HEK293 (cell line): ENCODE results near the gene THAP3.
A peak's percentile ranks its signal among the peaks of the same experiment; 100 is the strongest.
"Not testable (repeated sequence)": the region's sequence is repeated elsewhere in the genome, so short reads cannot be mapped to it uniquely, and the experiment has no call there.

Experiments
- CTCF ChIA-PET: fragments of 350-600 bp; formaldehyde crosslinking; extraction: SDS; loops from one replicate; lab custom pipeline; 2021; ENCODE audit warnings: antibody characterized with exemption; lab: Yijun Ruan, JAX
- POLR2A ChIA-PET: fragments of 300-600 bp; formaldehyde crosslinking; extraction: SDS; loops from one replicate; lab custom pipeline; 2020; ENCODE audit warnings: antibody characterized with exemption, inconsistent platforms; lab: Yijun Ruan, JAX
- H3K27ac ChIP-seq: fragments of 200-500 bp; sonication (Bioruptor generic); 2 replicates; pipeline ENCODE4 v1.5.1; 2014; ENCODE audit warnings: low read depth, low read length, control low read depth, inconsistent platforms; ENCODE audit errors: extremely low read depth
- H3K36me3 ChIP-seq, 2 experiments: fragments of 200-500 bp in 1 of 2; sonication (Bioruptor generic) in 1 of 2; 1 replicate in 1 of 2; 2 replicates in 1 of 2; pipeline ENCODE4 v1.5.1; 2014 to 2017; ENCODE audit warnings: inconsistent platforms in 2 of 2, low read length in 2 of 2; ENCODE audit not compliant: control insufficient read depth in 2 of 2, insufficient read depth in 1 of 2
- H3K4me1 ChIP-seq: fragments of 200-500 bp; sonication (Bioruptor generic); 2 replicates; pipeline ENCODE4 v1.5.1; 2014; ENCODE audit warnings: mild to moderate bottlenecking, low read length, inconsistent platforms; ENCODE audit not compliant: control insufficient read depth, insufficient read depth
- H3K4me3 ChIP-seq: 2 replicates; pipeline ENCODE4 v1.5.1; 2011; ENCODE audit warnings: low read depth, mild to moderate bottlenecking, control low read depth, low read length, moderate library complexity
- H3K9me3 ChIP-seq: fragments of 200-500 bp; sonication (Bioruptor generic); 2 replicates; pipeline ENCODE4 v1.5.1; 2014; ENCODE audit warnings: low read depth, low read length, inconsistent platforms; ENCODE audit not compliant: control insufficient read depth, insufficient read depth
- EGR2 ChIP-seq: fragments of 450-650 bp; formaldehyde crosslinking; IDR thresholded peaks from 2 replicates; pipeline ENCODE4 v1.5.1; 2016; ENCODE audit warnings: low read depth, missing biosample characterization, missing genetic modification characterization
- RBAK ChIP-seq: fragments of 450-650 bp; formaldehyde crosslinking; IDR thresholded peaks from 2 replicates; pipeline ENCODE4 v1.5.1; 2016; ENCODE audit warnings: missing biosample characterization, missing genetic modification characterization
- YY2 ChIP-seq: fragments of 450-650 bp; formaldehyde crosslinking; IDR thresholded peaks from 2 replicates; pipeline ENCODE4 v1.5.1; 2016; ENCODE audit warnings: missing biosample characterization, missing genetic modification characterization
- ZFHX2 ChIP-seq: fragments of 450-650 bp; formaldehyde crosslinking; conservative IDR thresholded peaks from 2 replicates; pipeline ENCODE4 v1.5.1; 2016; ENCODE audit warnings: missing biosample characterization, missing genetic modification characterization
- ZNF157 ChIP-seq: fragments of 450-650 bp; formaldehyde crosslinking; IDR thresholded peaks from 2 replicates; pipeline ENCODE4 v1.5.1; 2016; ENCODE audit warnings: missing biosample characterization, missing genetic modification characterization
- ZNF24 ChIP-seq: fragments of 450-650 bp; formaldehyde crosslinking; IDR thresholded peaks from 2 replicates; pipeline ENCODE4 v1.5.1; 2016; ENCODE audit warnings: missing biosample characterization, missing genetic modification characterization
- ZNF48 ChIP-seq: fragments of 450-650 bp; formaldehyde crosslinking; IDR thresholded peaks from 2 replicates; pipeline ENCODE4 v1.5.1; 2016; ENCODE audit warnings: missing biosample characterization, missing genetic modification characterization
- ZNF658 ChIP-seq: fragments of 450-650 bp; formaldehyde crosslinking; IDR thresholded peaks from 2 replicates; pipeline ENCODE4; 2016; ENCODE audit warnings: missing biosample characterization, missing genetic modification characterization
- ZNF843 ChIP-seq: fragments of 450-650 bp; formaldehyde crosslinking; IDR thresholded peaks from 2 replicates; pipeline ENCODE4 v1.5.1; 2016; ENCODE audit warnings: missing biosample characterization, missing genetic modification characterization
- TF ChIP-seq, protein P1 (sequence below): fragments of 450-650 bp; formaldehyde crosslinking; IDR thresholded peaks from 2 replicates; pipeline ENCODE4 v1.5.1; 2016; ENCODE audit warnings: missing biosample characterization, missing genetic modification characterization
- TF ChIP-seq, protein P2 (sequence below): fragments of 450-650 bp; formaldehyde crosslinking; IDR thresholded peaks from 2 replicates; pipeline ENCODE4 v1.5.1; 2016; ENCODE audit warnings: missing biosample characterization, missing genetic modification characterization
- TF ChIP-seq, protein P3 (sequence below): fragments of 450-650 bp; formaldehyde crosslinking; IDR thresholded peaks from 2 replicates; pipeline ENCODE4 v1.5.1; 2017; ENCODE audit warnings: missing biosample characterization, missing genetic modification characterization

Gene THAP3

DNA sequence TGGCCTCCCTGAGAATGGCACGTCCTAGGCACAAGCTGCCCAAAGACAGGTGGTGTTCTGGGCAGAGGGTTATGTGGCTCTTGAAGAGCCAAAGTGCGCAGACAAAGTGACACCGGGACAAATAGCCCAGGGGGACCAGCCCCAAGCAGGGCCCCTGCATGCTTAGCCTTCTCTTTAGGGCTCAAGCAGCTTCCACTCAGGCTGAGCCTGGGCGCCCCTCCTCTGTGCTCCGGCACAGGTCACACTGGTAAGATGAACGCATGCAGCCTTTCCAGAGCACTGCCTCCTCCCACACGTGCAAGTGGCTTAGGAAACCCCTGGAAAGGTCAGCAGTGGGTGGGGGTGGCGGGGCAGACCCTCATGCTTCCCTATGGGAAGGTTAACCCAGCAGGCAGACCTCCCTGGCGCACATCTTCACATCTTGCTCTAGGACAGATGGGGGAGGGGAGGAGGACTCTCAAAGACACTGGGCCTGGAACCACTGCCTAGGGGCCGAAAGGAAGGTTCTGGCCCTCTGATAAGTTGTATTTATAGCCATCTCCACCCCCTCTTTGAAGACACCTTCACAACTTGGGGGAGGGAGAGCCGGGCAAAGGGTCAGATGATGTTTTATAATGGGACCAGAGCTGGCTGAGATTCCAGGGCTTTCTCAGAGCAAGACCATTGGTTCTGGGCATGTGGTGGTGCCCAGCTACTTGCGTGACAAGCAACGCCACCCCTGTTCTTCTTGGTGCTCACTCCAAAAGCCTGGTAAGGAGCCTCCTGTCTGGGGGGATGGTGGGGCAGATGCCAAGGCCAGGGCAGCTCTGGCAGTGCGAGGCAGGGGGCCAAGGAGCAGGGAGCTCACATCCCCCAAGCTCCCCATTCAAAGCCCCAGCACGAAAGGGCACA lies 27.5 kb upstream of the THAP3 start:
- no peaks in the 10 kb centered on the region for H3K9me3 ChIP-seq
- H3K4me3 ChIP-seq, result no peak overlapping the region
- TF ChIP-seq YY2 (tag by site-specific recombination), result no peak
- peak; percentile 39; the same call in 1 of the 2 replicates for TF ChIP-seq ZFHX2 (tag by site-specific recombination)
- no peak for TF ChIP-seq ZNF843 (tag by site-specific recombination)
- H3K36me3 ChIP-seq, result peaks cover 3 to 81% of the 10 kb centered on the region in 2 experiments; a peak in 2 of 3 replicates
- H3K27ac ChIP-seq, result no peak overlapping the region
- no peaks in the 10 kb centered on the region for H3K4me1 ChIP-seq
- CTCF ChIA-PET, result interaction anchor here (0.7 to 0.8 kb wide), 2 partner anchors 17 to 116 kb away, joined by 3 read pairs; no protein-coding TSS in a partner anchor
- POLR2A ChIA-PET, result interaction anchor here (0.7 to 1.5 kb wide), 3 partner anchors 8 to 18 kb away, joined by 3 to 5 read pairs (median 3); partner anchors contain the start of gene ZBTB48

DNA sequence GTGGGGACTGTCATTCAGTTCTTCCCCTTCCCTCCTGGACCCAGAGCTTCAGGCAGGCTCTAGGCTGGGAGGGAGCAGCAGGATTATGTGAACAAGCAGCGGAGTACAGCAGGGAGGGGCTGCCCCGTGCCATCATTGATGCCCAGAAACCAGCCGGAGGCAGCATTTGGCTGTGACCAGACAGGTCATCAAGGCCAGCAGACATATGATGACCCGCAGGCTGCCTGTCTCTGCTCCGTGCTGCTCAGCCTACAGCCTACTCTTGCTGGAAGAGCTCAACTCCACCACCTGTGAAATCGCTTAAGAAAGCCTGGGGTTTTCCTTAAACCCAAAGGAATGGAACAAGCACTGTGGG lies 26.9 kb upstream of the THAP3 start:
- no peak for TF ChIP-seq ZNF48 (tag by site-specific recombination)
- TF ChIP-seq, protein P1, sequence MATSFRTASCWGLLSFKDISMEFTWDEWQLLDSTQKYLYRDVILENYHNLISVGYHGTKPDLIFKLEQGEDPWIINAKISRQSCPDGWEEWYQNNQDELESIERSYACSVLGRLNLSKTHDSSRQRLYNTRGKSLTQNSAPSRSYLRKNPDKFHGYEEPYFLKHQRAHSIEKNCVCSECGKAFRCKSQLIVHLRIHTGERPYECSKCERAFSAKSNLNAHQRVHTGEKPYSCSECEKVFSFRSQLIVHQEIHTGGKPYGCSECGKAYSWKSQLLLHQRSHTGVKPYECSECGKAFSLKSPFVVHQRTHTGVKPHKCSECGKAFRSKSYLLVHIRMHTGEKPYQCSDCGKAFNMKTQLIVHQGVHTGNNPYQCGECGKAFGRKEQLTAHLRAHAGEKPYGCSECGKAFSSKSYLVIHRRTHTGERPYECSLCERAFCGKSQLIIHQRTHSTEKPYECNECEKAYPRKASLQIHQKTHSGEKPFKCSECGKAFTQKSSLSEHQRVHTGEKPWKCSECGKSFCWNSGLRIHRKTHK (tag by site-specific recombination), result no peak
- TF ChIP-seq ZNF658 (tag by site-specific recombination), result no peak
- TF ChIP-seq ZNF24 (tag by site-specific recombination), result no peak
- TF ChIP-seq ZNF157 (tag by site-specific recombination), result no peak
- TF ChIP-seq, protein P2, sequence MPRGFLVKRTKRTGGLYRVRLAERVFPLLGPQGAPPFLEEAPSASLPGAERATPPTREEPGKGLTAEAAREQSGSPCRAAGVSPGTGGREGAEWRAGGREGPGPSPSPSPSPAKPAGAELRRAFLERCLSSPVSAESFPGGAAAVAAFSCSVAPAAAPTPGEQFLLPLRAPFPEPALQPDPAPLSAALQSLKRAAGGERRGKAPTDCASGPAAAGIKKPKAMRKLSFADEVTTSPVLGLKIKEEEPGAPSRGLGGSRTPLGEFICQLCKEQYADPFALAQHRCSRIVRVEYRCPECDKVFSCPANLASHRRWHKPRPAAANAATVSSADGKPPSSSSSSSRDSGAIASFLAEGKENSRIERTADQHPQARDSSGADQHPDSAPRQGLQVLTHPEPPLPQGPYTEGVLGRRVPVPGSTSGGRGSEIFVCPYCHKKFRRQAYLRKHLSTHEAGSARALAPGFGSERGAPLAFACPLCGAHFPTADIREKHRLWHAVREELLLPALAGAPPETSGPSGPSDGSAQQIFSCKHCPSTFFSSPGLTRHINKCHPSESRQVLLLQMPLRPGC (tag by site-specific recombination), result no peak
- Histone ChIP-seq H3K27ac (no peak overlapping the region), H3K36me3 (peaks cover 3 to 75% of the 10 kb centered on the region in 2 experiments; a peak in 2 of 3 replicates), H3K9me3 (no peaks in the 10 kb centered on the region), H3K4me3 (no peak overlapping the region), H3K4me1 (no peaks in the 10 kb centered on the region)
- ChIA-PET POLR2A (interaction anchor here (0.7 to 1.5 kb wide), 3 partner anchors 9 to 18 kb away, joined by 3 to 5 read pairs (median 3); partner anchors contain the start of gene ZBTB48), CTCF (interaction anchor here (0.7 to 0.8 kb wide), 2 partner anchors 18 to 117 kb away, joined by 3 read pairs; no protein-coding TSS in a partner anchor)

GRCh38 chr1:6599141-6599975 lies 25.3 kb upstream of the THAP3 start:
- TF ChIP-seq EGR2 (tag by site-specific recombination), result peak; percentile 74
- TF ChIP-seq, protein P3, sequence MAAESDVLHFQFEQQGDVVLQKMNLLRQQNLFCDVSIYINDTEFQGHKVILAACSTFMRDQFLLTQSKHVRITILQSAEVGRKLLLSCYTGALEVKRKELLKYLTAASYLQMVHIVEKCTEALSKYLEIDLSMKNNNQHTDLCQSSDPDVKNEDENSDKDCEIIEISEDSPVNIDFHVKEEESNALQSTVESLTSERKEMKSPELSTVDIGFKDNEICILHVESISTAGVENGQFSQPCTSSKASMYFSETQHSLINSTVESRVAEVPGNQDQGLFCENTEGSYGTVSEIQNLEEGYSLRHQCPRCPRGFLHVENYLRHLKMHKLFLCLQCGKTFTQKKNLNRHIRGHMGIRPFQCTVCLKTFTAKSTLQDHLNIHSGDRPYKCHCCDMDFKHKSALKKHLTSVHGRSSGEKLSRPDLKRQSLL (tag by site-specific recombination), result peak; percentile 15; the same call in 1 of the 2 replicates
- TF ChIP-seq RBAK (tag by site-specific recombination), result no peak
- TF ChIP-seq ZFHX2 (tag by site-specific recombination), result peak; percentile 74
- TF ChIP-seq, all 188 proteins: peak for 3
- ChIA-PET POLR2A (interaction anchor here (0.9 to 1.6 kb wide), 3 partner anchors 11 to 19 kb away, joined by 3 to 13 read pairs (median 8); partner anchors contain the start of gene ZBTB48), CTCF (interaction anchor here (0.6 to 1.4 kb wide), 4 partner anchors 45 to 150 kb away, joined by 3 to 5 read pairs (median 4); partner anchors contain the start of gene NOL9)
- H3K4me1 ChIP-seq, result no peaks in the 10 kb centered on the region
- no peaks in the 10 kb centered on the region for H3K9me3 ChIP-seq
- H3K27ac ChIP-seq, result no peak overlapping the region
- no peak overlapping the region for H3K4me3 ChIP-seq
- H3K36me3 ChIP-seq, result peaks cover 3 to 59% of the 10 kb centered on the region in 2 experiments; a peak in 2 of 3 replicates

- not testable (repeated sequence) for H3K9me3 ChIP-seq, H3K4me1 ChIP-seq, H3K4me3 ChIP-seq, H3K27ac ChIP-seq
- peaks cover 3 to 53% of the 10 kb centered on the region in 2 experiments; a peak in 2 of 3 replicates for H3K36me3 ChIP-seq
- ChIA-PET POLR2A (interaction anchor here (0.9 to 1.6 kb wide), 4 partner anchors 11 to 20 kb away, joined by 3 to 13 read pairs (median 6); partner anchors contain the start of gene ZBTB48), CTCF (interaction anchor here (0.6 to 1.0 kb wide), 3 partner anchors 47 to 151 kb away, joined by 3 to 5 read pairs (median 4); no protein-coding TSS in a partner anchor)
Measured at GRCh38 chr1:6599991-6600390, 24.7 kb upstream of the THAP3 start.
